GM19099 (cell line): Measurements from ENCODE around the gene GABARAP.

Source experiments
- POLR2A ChIP-seq: IDR thresholded peaks from 3 replicates; pipeline ENCODE4 v1.6.1; 2011; ENCODE audit warnings: low read depth; ENCODE audit not compliant: insufficient read length; ENCODE audit errors: extremely low read depth

The GABARAP gene

DNA sequence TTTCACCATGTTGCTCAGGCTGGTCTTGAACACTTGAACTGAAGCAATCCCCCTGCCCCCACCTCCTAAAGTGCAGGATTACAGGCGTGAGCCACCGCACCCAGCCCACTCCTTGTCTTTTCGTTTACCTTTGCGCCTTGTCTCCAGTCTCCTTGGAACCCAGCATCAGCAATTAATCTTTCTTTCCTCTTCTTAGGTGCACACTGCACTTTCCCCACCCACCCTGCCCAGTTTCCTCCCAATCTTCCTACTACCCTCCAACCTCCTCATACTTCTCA lies 21.5 kb upstream of the GABARAP start:
- no peak for TF ChIP-seq POLR2A

DNA sequence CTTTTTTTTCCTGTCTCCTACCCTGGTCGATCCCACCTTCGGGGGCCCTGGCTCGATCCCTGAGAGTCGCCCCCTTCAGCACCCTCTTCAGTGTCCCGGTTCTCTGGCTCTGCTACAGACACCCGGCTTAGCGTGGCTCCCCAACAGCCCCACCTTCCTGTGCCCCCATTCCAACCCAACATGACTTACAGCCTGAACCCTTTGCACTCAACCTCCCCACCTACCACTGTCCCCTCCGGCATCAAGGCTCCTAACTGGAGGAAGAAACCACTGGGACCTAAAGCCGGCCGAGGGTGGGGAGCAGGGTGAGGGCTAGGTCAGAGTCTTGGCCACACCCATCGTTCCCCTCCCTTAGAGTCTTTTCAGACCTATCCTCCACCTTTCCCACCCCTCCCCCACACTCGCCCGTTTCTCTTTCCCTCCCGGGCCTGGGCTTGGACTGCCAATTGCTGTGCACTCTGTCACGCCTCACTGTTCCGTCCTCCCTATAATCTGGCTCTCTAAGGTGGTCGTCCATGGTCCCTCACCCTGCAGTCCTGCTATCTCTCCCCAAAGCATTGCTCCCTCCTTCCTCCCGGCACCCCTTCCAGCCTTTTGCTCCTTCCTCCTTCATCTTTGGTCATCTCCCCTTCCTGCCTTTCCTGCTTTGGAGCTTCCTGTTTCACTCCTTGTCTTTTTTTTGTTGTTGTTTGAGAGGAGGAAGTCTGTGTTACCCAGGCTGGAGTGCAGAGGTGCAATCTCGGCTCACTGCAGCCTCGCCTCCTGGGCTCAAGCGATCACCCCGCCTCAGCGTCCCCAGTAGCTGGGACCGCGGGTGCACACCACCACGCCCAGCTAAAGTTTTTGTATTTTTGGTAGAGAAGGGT lies 20.9 kb upstream of the GABARAP start:
- no peak for TF ChIP-seq POLR2A

DNA sequence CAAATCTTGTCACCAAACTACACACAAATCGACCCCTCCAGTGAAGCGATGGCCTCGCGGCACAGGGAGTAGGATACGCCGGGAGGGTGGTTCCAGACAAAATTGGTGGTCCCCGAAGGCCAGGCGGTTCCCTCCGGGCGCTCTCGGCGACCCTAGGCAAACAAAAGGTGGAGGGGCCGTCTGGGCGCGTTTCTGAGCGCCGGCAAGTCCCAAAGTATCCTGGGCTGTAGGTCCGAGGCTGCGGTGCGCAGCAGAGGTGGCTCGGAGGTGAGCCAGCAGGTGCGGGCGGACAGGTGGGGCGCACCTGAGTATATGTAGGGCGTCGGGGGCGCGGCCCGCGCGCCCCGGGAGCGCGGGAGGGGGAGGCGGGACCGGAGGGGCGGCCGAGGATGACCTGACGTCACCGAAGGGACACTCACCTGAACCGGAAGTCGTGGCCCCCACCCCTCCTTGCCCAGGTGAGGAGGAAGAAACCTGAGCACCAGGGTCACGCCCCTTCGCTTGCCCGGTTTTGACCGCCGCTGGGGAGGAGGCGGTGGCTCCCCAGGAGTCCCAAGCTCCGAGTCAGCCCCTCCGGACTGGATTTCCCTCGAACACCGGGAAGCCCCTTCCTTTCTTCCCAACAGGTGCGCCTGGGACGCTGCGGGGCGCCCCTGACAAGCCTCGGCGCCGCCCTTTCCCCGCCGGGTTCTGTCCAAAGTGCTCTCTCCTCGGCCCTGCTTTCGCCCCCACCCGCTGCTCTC lies 20.1 kb upstream of the GABARAP start, which contains the start of gene CLDN7:
CLDN7 (minus strand) TSS at position 287 of the 743 bp plus-strand sequence. CDS start 435 bp downstream, outside the sequence.
- TF ChIP-seq POLR2A: no peak

DNA sequence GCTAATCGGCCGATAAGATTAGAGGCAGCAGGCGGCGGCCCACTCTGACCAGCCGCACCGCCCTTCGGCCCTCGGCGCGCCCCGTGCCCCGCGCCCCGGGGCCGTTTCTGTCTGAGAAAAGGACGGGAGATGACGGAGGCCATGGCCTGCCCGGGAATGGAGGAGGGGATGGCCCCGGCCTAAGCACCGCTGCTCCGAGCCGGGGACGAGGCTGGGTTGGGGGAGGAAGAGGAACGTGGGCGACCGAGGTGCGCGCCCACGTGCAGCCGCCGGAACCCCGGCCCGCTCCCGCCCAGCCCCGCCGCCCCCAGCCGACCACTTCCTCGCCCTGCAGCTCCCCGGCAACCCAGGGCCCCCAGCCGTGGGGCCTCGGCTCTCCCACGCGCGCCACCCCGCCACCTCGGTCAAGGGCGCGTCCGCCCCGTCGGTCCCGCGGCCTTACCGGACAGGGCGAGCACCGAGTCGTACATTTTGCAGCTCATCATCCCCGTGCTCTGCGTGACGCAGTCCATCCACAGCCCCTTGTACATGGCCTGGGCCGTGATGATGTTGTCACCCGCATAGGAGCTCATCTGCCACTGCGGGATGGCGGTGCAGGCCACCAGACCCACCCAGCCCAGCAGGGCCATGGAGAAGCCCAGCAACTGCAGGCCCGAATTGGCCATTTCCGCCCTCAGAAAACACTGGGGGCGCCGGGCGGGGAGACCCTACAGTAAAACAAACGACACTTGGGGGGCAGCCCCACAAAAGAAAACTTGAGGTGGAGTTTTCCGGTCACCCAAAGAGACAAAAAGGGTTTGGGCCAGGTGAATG lies 19.3 kb upstream of the GABARAP start:
- TF ChIP-seq POLR2A: no peak

DNA sequence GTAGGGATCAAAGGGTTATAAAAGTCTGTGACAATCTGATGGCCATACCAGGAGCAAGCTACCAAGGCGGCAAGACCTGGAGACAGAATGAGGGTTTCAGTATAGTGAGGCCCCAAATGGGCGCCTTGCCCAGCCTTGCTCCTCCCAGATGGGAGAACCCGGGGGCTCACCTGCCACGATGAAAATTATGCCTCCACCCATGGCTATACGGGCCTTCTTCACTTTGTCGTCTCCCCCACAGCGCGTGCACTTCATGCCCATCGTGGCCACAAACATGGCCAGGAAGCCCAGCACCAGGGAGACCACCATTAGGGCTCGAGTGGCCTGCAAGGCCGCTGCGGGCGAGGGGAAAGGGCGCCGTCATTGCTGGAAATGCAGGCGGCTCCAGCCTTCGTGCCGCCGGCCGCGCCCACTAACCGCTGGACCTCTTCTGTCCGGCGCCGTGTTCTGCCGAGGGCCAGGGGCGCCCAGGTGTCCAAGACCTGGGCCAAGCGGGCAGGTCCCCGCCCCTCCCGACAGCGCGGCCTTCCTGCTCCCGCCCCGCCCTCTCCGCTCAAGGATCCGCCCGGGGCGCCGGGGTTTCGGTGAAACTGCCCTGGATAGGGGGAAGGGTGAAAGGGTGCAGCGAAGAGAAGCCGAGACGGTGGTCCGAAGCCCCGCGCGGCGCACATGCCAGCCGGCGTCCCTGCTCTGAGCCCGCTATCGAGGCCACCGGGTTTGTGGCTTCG lies 18.6 kb upstream of the GABARAP start:
- no peak for TF ChIP-seq POLR2A

DNA sequence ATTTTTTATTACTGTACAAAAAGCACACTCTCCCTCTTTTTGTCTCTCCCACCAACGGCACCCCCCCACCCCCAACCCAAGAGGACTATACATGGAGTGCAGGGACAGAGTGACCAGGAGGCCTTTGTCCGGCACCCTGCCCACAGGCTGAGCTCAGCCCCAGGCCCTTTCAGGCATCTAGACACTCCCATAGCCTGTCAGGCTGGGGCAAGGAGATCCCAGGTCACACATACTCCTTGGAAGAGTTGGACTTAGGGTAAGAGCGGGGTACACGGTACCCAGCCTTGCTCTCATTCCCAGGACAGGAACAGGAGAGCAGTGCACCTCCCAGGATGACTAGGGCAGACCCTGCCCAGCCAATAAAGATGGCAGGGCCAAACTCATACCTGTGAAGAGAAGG lies 17.9 kb upstream of the GABARAP start:
- no peak for TF ChIP-seq POLR2A

DNA sequence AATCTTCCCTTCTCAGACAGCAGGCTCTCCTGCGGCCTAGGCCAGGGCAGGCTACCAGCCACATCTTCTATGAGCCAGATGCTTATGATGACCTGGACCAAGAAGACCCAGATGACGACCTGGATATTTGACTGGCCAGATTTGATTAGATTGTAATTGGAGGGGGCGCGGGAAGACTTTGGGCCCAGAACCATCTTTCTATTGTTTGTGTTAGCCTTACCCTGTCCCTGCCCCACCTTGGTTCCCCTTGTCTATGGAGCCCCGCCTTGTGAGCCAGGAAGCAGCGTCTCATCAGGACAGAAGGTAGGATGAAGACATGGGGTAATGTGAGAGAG lies 17.3 kb upstream of the GABARAP start:
- TF ChIP-seq POLR2A: no peak

DNA sequence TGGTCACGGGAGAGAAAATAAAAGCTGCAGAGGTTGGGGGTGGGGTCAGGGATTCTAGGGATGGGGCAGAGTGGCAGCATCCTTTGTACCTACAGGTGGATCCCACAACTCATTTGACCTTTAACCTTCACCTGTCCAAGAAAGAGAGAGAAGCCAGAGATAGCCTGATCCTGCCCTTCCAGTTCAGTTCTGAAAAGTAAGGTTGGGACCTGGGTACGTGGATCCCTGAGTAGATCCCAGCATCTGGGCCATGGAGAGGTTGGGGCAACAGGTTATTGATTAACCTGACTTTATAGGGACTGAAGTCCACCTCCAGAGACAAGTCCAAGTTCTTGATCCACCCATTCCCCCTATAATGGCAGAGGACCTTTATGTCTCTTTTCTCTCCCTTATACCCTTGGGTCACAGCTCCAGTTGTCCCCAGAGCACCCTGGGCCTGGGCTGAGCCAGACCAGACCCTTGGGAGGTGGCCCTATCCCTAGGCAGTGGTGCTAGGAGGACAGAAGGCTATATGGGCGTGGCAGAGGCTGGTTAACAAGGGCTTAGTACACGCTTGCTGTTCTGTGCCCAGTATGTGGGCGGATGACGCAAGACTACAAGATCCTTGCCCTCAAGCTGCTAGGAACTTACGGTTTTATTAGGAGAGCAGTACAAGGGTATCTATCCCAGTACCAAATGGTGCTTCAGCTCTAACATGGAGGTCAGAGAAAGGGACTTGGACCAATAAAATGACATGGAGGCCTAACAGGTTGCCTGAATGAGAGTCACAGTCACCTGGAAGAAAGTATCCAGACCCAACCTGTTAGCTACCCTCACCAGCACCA lies 16.7 kb upstream of the GABARAP start:
- no peak for TF ChIP-seq POLR2A

DNA sequence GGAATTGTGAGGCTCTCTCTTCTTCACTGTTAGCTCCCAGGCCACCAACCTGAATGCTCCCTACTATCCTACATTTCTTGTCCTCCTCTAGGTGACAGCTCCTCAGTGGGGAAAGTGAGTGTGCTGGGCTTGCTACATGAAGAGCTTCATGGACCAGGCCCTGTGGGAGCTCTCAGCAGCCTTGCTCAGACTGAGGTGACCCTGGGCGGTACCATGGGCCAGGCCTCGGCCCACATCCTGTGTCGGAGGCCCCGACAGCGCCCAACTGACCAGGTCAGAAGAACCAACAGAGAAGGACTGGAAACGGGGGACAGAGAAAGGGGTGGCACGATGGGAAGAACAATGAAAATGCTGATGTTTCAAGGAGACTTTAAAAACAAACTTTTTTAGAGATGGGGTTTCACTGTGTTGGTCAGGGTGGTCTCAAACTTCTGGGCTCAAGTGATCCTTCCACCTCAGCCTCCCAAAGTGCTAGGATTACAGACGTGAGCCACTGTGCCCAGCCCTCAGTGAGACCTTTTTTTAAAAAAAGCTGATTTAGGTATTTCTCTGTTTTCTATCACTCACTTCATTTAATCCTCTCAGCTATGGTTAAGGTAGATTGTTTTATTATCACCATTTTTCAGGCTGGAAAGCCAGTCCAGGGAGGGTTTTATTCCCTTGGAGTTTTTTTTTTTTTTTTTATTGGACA lies 14.7 kb upstream of the GABARAP start:
- no peak for TF ChIP-seq POLR2A

DNA sequence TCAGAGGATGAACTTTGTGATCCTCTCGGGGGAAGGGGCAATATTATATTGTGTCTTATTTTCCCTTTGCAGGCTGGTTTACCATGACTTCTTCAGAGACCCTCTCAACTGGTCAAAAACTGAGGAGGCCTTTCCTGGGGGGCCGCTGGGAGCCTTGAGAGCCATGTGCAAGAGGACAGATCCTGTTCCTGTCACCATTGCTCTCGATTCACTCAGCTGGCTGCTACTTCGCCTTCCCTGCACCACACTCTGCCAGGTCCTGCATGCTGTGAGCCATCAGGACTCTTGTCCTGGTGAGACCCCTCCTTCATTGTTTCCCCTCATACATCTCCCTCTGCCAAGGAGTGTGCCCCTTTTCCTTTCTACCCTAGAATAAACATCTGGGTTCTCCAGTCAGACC lies 12.3 kb upstream of the GABARAP start:
- no peak for TF ChIP-seq POLR2A

DNA sequence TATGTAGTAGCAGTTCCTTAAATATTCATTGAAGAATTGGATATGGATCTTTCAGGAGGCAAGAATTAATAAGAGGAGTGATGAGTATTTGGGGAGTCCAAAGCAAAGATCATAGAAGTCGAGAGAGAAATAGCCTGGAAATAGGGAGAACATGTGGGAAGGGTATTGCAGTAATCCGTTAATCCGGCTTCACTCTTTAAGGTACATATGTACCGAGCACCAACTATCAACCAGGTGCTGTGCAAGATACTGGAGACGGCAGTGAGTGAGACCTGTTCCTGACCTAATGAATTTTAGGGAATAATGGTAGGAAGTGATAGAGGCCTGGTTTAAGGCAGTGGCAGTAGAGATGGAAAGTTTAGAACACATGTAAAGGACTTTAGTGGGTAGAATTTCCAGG lies 10.8 kb upstream of the GABARAP start:
- TF ChIP-seq POLR2A: no peak

DNA sequence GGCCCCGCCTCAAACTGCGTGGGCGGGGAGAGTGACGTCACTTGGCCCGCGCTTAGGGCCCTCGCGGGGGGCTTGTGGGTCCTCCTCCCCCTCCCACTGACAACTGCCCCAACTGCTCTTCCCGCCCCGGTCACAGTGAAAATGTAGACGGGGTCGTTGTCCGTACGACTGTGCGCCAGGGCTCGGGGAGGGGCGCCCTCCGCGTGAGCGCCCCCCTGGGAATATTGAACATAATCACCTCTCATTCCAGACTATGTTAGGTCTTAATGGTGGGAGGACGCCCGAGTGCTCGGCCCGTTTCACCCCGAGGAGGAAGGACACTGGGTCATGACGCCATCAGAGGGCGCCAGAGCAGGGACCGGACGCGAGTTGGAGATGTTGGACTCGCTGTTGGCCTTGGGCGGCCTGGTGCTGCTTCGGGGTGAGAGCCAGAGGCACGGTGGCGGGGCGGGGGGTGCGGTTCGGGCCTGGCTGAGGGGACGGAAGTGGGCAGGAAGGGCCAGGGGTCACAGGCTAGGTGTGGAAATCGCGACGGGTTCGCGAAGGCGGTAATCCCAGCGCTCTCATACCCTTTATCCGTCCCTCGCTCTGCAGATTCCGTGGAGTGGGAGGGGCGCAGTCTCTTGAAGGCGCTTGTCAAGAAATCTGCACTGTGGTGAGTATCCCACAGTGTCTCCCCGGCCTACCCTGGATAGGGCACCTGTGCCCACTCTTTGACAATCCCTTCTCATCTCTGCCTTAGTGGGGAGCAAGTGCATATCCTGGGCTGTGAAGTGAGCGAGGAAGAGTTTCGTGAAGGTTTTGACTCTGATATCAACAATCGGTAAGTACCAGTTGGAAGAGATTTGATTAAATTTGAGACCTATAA lies 10.2 kb upstream of the GABARAP start, which contains the start of gene ELP5:
ELP5 (plus strand) TSS at position 40 of the 868 bp plus-strand sequence; CDS start at position 376, 336 bp downstream.
- TF ChIP-seq POLR2A: peak; percentile 89
